ENCODE measurements around the gene RSPH1.

The RSPH1 gene

DNA sequence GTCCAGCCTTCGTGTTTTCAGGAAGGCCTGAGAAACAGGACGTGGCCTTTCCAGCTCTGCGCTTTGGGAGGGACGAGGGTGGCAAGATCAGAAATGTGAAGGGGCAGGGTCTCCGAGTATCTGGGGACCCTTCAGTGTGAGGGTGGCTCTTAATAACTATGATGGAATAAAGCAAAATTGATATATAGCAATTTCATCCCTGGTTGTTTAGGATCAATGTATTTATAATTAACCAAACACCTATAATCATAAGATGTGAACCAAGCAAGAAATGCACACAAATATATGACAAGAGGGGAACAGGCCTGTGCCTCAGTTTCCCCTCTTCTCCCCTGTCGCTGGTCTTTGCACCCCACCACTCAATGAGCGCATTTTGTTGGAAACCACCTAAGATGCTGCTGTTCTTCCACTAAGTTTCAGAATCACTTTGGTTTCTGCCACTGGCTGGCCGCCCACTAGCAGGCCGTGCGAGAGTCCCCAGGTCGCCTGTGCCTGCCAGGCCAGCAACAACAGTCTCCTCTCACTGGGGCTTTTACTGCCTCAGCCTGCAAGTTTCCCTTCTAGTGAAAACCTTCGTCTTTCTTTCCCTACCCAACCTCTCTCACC, 55.7 kb downstream of the RSPH1 start:
- Histone ChIP-seq H3K9ac (ENCODE audit: low read depth, low read length) (no peak overlapping the region), H4K20me1 (ENCODE audit: insufficient read depth, low read length) (no peaks in the 10 kb centered on the region), H3K4me2 (ENCODE audit: insufficient read depth, low read length) (no peak overlapping the region), H3K79me2 (ENCODE audit: insufficient read depth, low read length) (no peaks in the 10 kb centered on the region), H3K4me3 (ENCODE audit: low read depth in 1 of 2, low read length in 2 of 2) (no peak overlapping the region), H3K4me1 (ENCODE audit: insufficient read depth, low read length) (no peaks in the 10 kb centered on the region), H2AFZ (ENCODE audit: low read depth, low read length) (no peak overlapping the region), H3K27ac (ENCODE audit: low read length) (no peak overlapping the region; the same call in 1 of the 2 replicates), H3K36me3 (ENCODE audit: insufficient read depth, low read length) (peaks cover 92% of the 10 kb centered on the region), H3K9me3 (ENCODE audit: insufficient read depth, low read length, severe bottlenecking) (no peaks in the 10 kb centered on the region), H3K27me3 (ENCODE audit: insufficient read depth, low read length, poor library complexity) (no peaks in the 10 kb centered on the region)
- TF ChIP-seq EZH2 (IDR thresholded peaks at IDR 0.05; ENCODE audit: borderline replicate concordance, low read depth, low read length, severe bottlenecking), result no peak
- TF ChIP-seq, protein P1, sequence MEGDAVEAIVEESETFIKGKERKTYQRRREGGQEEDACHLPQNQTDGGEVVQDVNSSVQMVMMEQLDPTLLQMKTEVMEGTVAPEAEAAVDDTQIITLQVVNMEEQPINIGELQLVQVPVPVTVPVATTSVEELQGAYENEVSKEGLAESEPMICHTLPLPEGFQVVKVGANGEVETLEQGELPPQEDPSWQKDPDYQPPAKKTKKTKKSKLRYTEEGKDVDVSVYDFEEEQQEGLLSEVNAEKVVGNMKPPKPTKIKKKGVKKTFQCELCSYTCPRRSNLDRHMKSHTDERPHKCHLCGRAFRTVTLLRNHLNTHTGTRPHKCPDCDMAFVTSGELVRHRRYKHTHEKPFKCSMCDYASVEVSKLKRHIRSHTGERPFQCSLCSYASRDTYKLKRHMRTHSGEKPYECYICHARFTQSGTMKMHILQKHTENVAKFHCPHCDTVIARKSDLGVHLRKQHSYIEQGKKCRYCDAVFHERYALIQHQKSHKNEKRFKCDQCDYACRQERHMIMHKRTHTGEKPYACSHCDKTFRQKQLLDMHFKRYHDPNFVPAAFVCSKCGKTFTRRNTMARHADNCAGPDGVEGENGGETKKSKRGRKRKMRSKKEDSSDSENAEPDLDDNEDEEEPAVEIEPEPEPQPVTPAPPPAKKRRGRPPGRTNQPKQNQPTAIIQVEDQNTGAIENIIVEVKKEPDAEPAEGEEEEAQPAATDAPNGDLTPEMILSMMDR (IDR thresholded peaks at IDR 0.05; ENCODE audit: borderline replicate concordance, extremely low read depth, low read length, poor library complexity, severe bottlenecking), result no peak
- ATAC-seq (ENCODE audit: insufficient read depth, low read depth) (no peak), DNase-seq (no peak)

DNA sequence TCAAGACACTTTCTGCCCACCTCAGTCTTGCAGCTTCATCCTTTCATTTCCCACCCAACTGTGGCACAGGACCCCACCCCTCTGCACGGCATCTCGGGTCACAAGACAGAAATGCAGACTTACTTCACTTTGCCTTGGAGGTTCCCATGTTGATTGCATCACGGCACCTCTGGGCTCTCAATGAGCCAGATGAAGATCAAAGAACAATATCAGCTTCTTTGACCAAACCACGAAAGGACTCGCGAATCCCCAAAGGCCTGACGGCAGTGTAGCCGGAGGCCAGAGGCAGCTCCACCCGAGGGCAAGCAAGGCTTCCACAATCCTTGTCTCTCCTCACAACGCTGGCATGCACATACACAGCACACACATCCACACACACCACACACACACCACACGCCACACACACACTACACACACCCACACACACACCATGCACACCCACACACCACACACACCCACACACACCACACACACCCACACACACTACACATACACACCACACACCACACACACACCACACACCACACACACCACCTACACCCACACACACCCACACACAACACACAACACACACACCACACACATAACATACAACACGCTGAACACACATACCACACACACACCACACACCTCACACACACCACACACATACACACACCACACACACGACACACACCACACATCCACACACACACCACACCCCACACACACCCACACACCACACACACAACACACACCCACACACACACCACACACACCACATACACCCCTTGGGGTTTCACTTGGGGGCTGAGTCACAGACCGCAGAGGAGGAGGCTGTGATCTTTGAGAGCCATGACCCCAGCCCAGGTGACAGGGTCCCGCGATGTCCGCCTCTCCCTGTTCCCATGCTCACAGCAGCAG, 56.5 kb downstream of the RSPH1 start:
- Histone ChIP-seq H3K4me3 (ENCODE audit: low read depth in 1 of 2, low read length in 2 of 2) (no peak overlapping the region), H3K4me2 (ENCODE audit: insufficient read depth, low read length) (no peak overlapping the region), H3K36me3 (ENCODE audit: insufficient read depth, low read length) (peaks cover 92% of the 10 kb centered on the region), H4K20me1 (ENCODE audit: insufficient read depth, low read length) (no peaks in the 10 kb centered on the region), H3K27me3 (ENCODE audit: insufficient read depth, low read length, poor library complexity) (no peaks in the 10 kb centered on the region), H3K9ac (ENCODE audit: low read depth, low read length) (no peak overlapping the region), H3K79me2 (ENCODE audit: insufficient read depth, low read length) (no peaks in the 10 kb centered on the region), H3K27ac (ENCODE audit: low read length) (peak overlapping the region; percentile 51; the same call in 1 of the 2 replicates), H3K4me1 (ENCODE audit: insufficient read depth, low read length) (no peaks in the 10 kb centered on the region), H2AFZ (ENCODE audit: low read depth, low read length) (no peak overlapping the region), H3K9me3 (ENCODE audit: insufficient read depth, low read length, severe bottlenecking) (no peaks in the 10 kb centered on the region)
- ATAC-seq (ENCODE audit: insufficient read depth, low read depth), result peak; percentile 39; the same call in 2 of the 3 replicates
- no peak for TF ChIP-seq EZH2 (IDR thresholded peaks at IDR 0.05; ENCODE audit: borderline replicate concordance, low read depth, low read length, severe bottlenecking)
- TF ChIP-seq, protein P1 (IDR thresholded peaks at IDR 0.05; ENCODE audit: borderline replicate concordance, extremely low read depth, low read length, poor library complexity, severe bottlenecking), result no peak
- no peak for DNase-seq

DNA sequence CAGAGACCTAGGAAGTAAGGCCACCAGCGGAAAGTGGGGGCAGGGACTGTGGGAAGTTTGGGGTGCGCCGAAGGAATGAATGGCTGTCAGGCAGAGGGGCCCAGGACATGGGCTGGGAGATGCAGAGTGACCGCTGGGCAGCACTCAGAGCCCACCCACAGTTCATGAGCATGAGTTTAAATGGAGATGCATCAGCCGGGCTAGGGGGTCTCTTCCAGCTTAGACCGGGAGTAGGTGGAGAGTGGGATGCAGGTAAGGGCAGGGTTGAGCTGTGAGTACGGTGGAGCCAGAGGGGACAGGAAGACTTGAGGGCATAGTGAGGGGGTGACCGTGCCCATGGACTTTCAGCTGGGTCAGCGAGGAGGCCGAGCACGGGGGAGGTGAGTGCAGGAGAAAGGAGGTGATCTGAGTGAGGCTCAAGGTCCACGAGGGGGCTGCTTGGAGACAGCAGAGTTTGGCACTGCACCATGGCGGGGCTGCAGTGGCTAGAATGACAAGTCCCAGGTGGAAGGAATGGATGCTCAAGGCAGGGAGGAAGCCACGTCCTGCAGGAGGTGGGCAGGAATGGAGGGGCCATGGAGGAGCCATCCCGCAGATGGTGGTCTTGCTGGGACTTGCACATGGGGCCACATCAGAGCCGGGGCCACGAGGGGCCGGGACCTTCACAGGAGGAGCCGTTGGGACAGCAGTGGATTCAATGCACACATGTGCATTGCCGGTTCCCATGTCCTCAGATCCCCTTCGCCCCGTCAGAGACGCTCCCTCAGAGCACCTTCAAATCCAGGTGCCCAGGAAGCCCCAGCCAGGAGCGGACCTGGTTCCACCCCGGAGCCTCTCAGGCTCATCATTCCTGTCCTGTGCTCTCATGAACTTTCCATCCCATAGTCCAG, 57.5 kb downstream of the RSPH1 start:
- Histone ChIP-seq H3K36me3 (ENCODE audit: insufficient read depth, low read length) (peaks cover 92% of the 10 kb centered on the region), H3K79me2 (ENCODE audit: insufficient read depth, low read length) (no peaks in the 10 kb centered on the region), H4K20me1 (ENCODE audit: insufficient read depth, low read length) (no peaks in the 10 kb centered on the region), H3K27ac (ENCODE audit: low read length) (peak overlapping the region; percentile 51; the same call in 1 of the 2 replicates), H3K9ac (ENCODE audit: low read depth, low read length) (no peak overlapping the region), H3K9me3 (ENCODE audit: insufficient read depth, low read length, severe bottlenecking) (no peaks in the 10 kb centered on the region), H3K4me3 (ENCODE audit: low read depth in 1 of 2, low read length in 2 of 2) (no peak overlapping the region), H3K4me2 (ENCODE audit: insufficient read depth, low read length) (no peak overlapping the region), H3K4me1 (ENCODE audit: insufficient read depth, low read length) (no peaks in the 10 kb centered on the region), H2AFZ (ENCODE audit: low read depth, low read length) (no peak overlapping the region), H3K27me3 (ENCODE audit: insufficient read depth, low read length, poor library complexity) (no peaks in the 10 kb centered on the region)
- no peak for ATAC-seq (ENCODE audit: insufficient read depth, low read depth)
- no peak for DNase-seq
- TF ChIP-seq EZH2 (IDR thresholded peaks at IDR 0.05; ENCODE audit: borderline replicate concordance, low read depth, low read length, severe bottlenecking), result no peak
- TF ChIP-seq, protein P1 (IDR thresholded peaks at IDR 0.05; ENCODE audit: borderline replicate concordance, extremely low read depth, low read length, poor library complexity, severe bottlenecking), result no peak
